CD14-positive monocyte (primary cell): Measurements from ENCODE around the gene CALML4. TPM values are rescaled to one million over a fixed set of nuclear protein-coding genes. Genes with fewer than 3 reads are reported as not detected.
A peak's percentile ranks its signal among the peaks of the same experiment; 100 is the strongest.

Source experiments
- DNase-seq, 3 donors: peaks; one replicate each; pipeline ENCODE4 v3.0.0-alpha.2; 2011 to 2022
- H2AFZ ChIP-seq: 2 replicates; pipeline ENCODE4 v1.6.0; 2012; ENCODE audit warnings: mild to moderate bottlenecking, low read depth, low read length, inconsistent platforms; ENCODE audit not compliant: insufficient read depth, poor library complexity, severe bottlenecking
- H3K27ac ChIP-seq, 2 donors: 1 replicate in 1 of 2; 2 replicates in 1 of 2; pipeline ENCODE4 v1.5.1; 2012 to 2013; ENCODE audit warnings: low read length in 2 of 2, control low read depth in 1 of 2, inconsistent platforms in 1 of 2, low read depth in 1 of 2, mild to moderate bottlenecking in 1 of 2
- H3K27me3 ChIP-seq, 2 donors: one replicate each; pipeline versions ENCODE4 v1.6.0 to v1.6.1; 2011 to 2013; ENCODE audit warnings: low read length in 2 of 2; ENCODE audit not compliant: control insufficient read depth in 2 of 2, insufficient read depth in 2 of 2
- H3K36me3 ChIP-seq, 2 donors: replicated peaks in 1 of 2; 1 replicate in 1 of 2; 2 replicates in 1 of 2; pipeline versions ENCODE4 v1.5.1 to v1.6.1; 2012 to 2013; ENCODE audit warnings: low read length in 2 of 2, control low read depth in 1 of 2, inconsistent platforms in 1 of 2, mild to moderate bottlenecking in 1 of 2; ENCODE audit not compliant: insufficient read depth in 2 of 2, control insufficient read depth in 1 of 2
- H3K4me1 ChIP-seq, 2 donors: 1 replicate in 1 of 2; 2 replicates in 1 of 2; pipeline versions ENCODE4 v1.5.1 to v1.6.1; 2012 to 2013; ENCODE audit warnings: low read length in 2 of 2, control low read depth in 1 of 2, inconsistent platforms in 1 of 2, mild to moderate bottlenecking in 1 of 2, moderate library complexity in 1 of 2; ENCODE audit not compliant: insufficient read depth in 2 of 2, control insufficient read depth in 1 of 2
- H3K4me2 ChIP-seq: replicated peaks from 2 replicates; pipeline ENCODE3; 2012; ENCODE audit warnings: low read length, moderate library complexity, mild to moderate bottlenecking; ENCODE audit not compliant: poor library complexity, severe bottlenecking; ENCODE audit errors: extremely low read depth
- H3K4me3 ChIP-seq, 3 experiments: fragments of 200-600 bp in 1 of 3; sonication (generic) in 1 of 3; replicated peaks in 1 of 3; 1 replicate in 2 of 3; 2 replicates in 1 of 3; pipeline ENCODE4 v1.5.1; 2011 to 2013; ENCODE audit warnings: low read length in 3 of 3, mild to moderate bottlenecking in 3 of 3, control low read depth in 2 of 3, low read depth in 2 of 3, inconsistent platforms in 1 of 3, moderate library complexity in 1 of 3
- H3K79me2 ChIP-seq: 2 replicates; pipeline ENCODE4 v1.6.0; 2012; ENCODE audit warnings: mild to moderate bottlenecking, control low read depth, inconsistent platforms, low read length, moderate library complexity; ENCODE audit not compliant: insufficient read depth
- H3K9ac ChIP-seq: 2 replicates; pipeline ENCODE4 v1.6.0; 2017; ENCODE audit warnings: low read length, mild to moderate bottlenecking; ENCODE audit not compliant: insufficient read depth, poor library complexity, severe bottlenecking
- H3K9me3 ChIP-seq, 2 donors: replicated peaks in 1 of 2; 1 replicate in 1 of 2; 2 replicates in 1 of 2; pipeline versions ENCODE4 v1.5.1 to v1.6.1; 2012 to 2013; ENCODE audit warnings: low read length in 2 of 2, control low read depth in 1 of 2; ENCODE audit not compliant: control insufficient read depth in 1 of 2, insufficient read depth in 1 of 2
- H4K20me1 ChIP-seq: 2 replicates; pipeline ENCODE4 v1.6.0; 2012; ENCODE audit warnings: mild to moderate bottlenecking, low read length, control low read depth, moderate library complexity; ENCODE audit not compliant: insufficient read depth
- H3K27ac Mint-ChIP-seq, 7 donors: one replicate each; pipeline ENCODE4 v1.8.0; 2020; ENCODE audit warnings: mild to moderate bottlenecking in 7 of 7, mixed read lengths in 7 of 7, moderate library complexity in 6 of 7, inconsistent platforms in 2 of 7
- H3K27me3 Mint-ChIP-seq, 3 donors: one replicate each; pipeline ENCODE4 v1.8.0; 2021 to 2022; ENCODE audit warnings: low read depth in 3 of 3, mild to moderate bottlenecking in 3 of 3, mixed read lengths in 3 of 3, moderate library complexity in 3 of 3, inconsistent platforms in 1 of 3
- H3K36me3 Mint-ChIP-seq, 2 donors: one replicate each; pipeline ENCODE4 v1.8.0; 2020; ENCODE audit warnings: mixed read lengths in 2 of 2, inconsistent platforms in 1 of 2, mild to moderate bottlenecking in 1 of 2
- H3K4me1 Mint-ChIP-seq: one replicate; pipeline ENCODE4 v1.8.0; 2020; ENCODE audit warnings: mild to moderate bottlenecking, mixed read lengths
- H3K4me3 Mint-ChIP-seq, 2 donors: one replicate each; pipeline ENCODE4 v1.8.0; 2020; ENCODE audit warnings: mild to moderate bottlenecking in 2 of 2, mixed read lengths in 2 of 2, moderate library complexity in 1 of 2
- H3K9me3 Mint-ChIP-seq, 7 donors: one replicate each; pipeline ENCODE4 v1.8.0; 2020 to 2022; ENCODE audit warnings: mixed read lengths in 7 of 7, mild to moderate bottlenecking in 6 of 7, moderate library complexity in 6 of 7, inconsistent platforms in 2 of 7
- WGBS: methylation state at CpG from one replicate; pipeline ENCODE4 v1.1.5; 2013; ENCODE audit warnings: missing lambda C conversion rate; ENCODE audit not compliant: insufficient coverage; 5-methylcytosine and 5-hydroxymethylcytosine counted together
- intact Hi-C, 2 donors: fragments of 100-400 bp; cut with micrococcal nuclease; formaldehyde crosslinking; loops; one replicate each; pipeline versions ENCODE4 v1.15.0 to v1.15.1; 2023
- polyA plus RNA-seq, 3 donors: library from polyadenylated mRNA; depleted of rRNA in 1 of 3; unstranded in 2 of 3; stranded (reverse) in 1 of 3; fragments of 300-500 nt in 2 of 3; fragments of >200 nt in 1 of 3; fragmentation: Illumina TruSeq in 2 of 3; gene quantifications; 1 replicate in 2 of 3; 2 replicates in 1 of 3; pipeline ENCODE4 v1.2.3, GENCODE V29; 2012 to 2021
- TF ChIP-seq, protein P1 (sequence below): fragments of 200-600 bp; IDR thresholded peaks from one replicate; pipeline ENCODE4 v1.8.0; 2022; ENCODE audit warnings: antibody characterized with exemption, mild to moderate bottlenecking

Gene CALML4
- polyA plus RNA-seq, 3 donors: 24.3 to 44.5 (median 38.8) TPM

- H3K27me3 ChIP-seq: no peaks in the 10 kb centered on the region
- H3K4me3 Mint-ChIP-seq: no peak overlapping the region
- no peak overlapping the region for H3K27ac ChIP-seq
- peaks cover 16% of the 10 kb centered on the region for H3K4me1 Mint-ChIP-seq
- H3K36me3 Mint-ChIP-seq: peaks cover 80 to 93% of the 10 kb centered on the region in 2 donors
- H3K4me3 ChIP-seq: no peak overlapping the region
- no peaks in the 10 kb centered on the region for H3K79me2 ChIP-seq
- peaks cover 73% of the 10 kb centered on the region for H4K20me1 ChIP-seq
- H3K27ac Mint-ChIP-seq: no peak overlapping the region
- WGBS: no CpG with 5 or more reads among the region's 2 CpGs
- H3K27me3 Mint-ChIP-seq: no peaks in the 10 kb centered on the region
- peaks cover 0 to 12% of the 10 kb centered on the region in 2 donors for H3K4me1 ChIP-seq
- H2AFZ ChIP-seq: no peak overlapping the region
- no peak overlapping the region for H3K9ac ChIP-seq
- H3K9me3 Mint-ChIP-seq: no peaks in the 10 kb centered on the region
- peaks cover 90 to 98% of the 10 kb centered on the region in 2 donors for H3K36me3 ChIP-seq
- no peaks in the 10 kb centered on the region for H3K9me3 ChIP-seq
- no peak overlapping the region for H3K4me2 ChIP-seq
- no peak for DNase-seq
- intact Hi-C loops: no loop called here
- TF ChIP-seq, protein P1, sequence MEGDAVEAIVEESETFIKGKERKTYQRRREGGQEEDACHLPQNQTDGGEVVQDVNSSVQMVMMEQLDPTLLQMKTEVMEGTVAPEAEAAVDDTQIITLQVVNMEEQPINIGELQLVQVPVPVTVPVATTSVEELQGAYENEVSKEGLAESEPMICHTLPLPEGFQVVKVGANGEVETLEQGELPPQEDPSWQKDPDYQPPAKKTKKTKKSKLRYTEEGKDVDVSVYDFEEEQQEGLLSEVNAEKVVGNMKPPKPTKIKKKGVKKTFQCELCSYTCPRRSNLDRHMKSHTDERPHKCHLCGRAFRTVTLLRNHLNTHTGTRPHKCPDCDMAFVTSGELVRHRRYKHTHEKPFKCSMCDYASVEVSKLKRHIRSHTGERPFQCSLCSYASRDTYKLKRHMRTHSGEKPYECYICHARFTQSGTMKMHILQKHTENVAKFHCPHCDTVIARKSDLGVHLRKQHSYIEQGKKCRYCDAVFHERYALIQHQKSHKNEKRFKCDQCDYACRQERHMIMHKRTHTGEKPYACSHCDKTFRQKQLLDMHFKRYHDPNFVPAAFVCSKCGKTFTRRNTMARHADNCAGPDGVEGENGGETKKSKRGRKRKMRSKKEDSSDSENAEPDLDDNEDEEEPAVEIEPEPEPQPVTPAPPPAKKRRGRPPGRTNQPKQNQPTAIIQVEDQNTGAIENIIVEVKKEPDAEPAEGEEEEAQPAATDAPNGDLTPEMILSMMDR: no peak
Measured at GRCh38 chr15:68188647-68189046, 16.5 kb downstream of the CALML4 start.

DNA sequence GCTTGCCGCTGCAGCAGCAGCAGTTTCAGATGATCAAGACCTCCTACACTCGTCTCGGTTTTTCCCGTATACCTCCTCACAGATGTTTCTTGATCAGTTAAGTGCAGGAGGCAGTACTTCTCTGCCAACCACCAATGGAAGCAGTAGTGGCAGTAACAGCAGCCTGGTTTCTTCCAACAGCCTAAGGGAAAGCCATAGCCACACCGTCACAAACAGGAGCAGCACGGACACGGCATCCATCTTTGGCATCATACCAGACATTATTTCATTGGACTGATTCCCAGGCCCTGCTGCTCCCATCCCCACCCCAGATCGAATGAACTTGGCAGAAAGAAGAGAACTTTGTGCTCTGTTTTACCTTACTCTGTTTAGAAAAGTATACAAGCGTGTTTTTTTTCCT lies 17.6 kb downstream of the CALML4 start:
- Mint-ChIP-seq H3K4me3 (no peak overlapping the region), H3K27ac (peak overlapping the region in 4 of 7 donors; percentile 22 to 85 (median 60))
- no peak overlapping the region for H3K4me2 ChIP-seq

More for the DNA sequence above, 17.6 kb downstream of the CALML4 start:
- Histone ChIP-seq H3K27ac (no peak overlapping the region), H2AFZ (no peak overlapping the region), H4K20me1 (peaks cover 72% of the 10 kb centered on the region), H3K27me3 (no peaks in the 10 kb centered on the region), H3K4me3 (no peak overlapping the region), H3K4me1 (peaks cover 0 to 12% of the 10 kb centered on the region in 2 donors), H3K36me3 (peaks cover 90 to 98% of the 10 kb centered on the region in 2 donors), H3K9me3 (no peaks in the 10 kb centered on the region), H3K79me2 (no peaks in the 10 kb centered on the region), H3K9ac (no peak overlapping the region)
- intact Hi-C loops: no loop called here
- Mint-ChIP-seq H3K27me3 (no peaks in the 10 kb centered on the region), H3K4me1 (peaks cover 16% of the 10 kb centered on the region), H3K36me3 (peaks cover 81 to 91% of the 10 kb centered on the region in 2 donors), H3K9me3 (no peaks in the 10 kb centered on the region)
- 80% methylated on average over 3 of the region's 9 CpGs for WGBS
- DNase-seq: no peak
- TF ChIP-seq, protein P1: no peak
